Endodermal cell (in vitro differentiated cells): Measurements from ENCODE around the gene CLMP. TPM values are rescaled to one million over a fixed set of nuclear protein-coding genes. Genes with fewer than 3 reads are reported as not detected.
A peak's percentile ranks its signal among the peaks of the same experiment; 100 is the strongest.

Source experiments
- DNase-seq: peaks from one replicate; pipeline ENCODE4 v3.0.0-alpha.2; 2017
- H3K27ac ChIP-seq: 2 replicates; pipeline ENCODE4 v1.5.1; 2013; ENCODE audit warnings: mild to moderate bottlenecking, low read depth, low read length, moderate library complexity
- H3K27me3 ChIP-seq: 2 replicates; pipeline ENCODE4 v1.6.1; 2013; ENCODE audit warnings: mild to moderate bottlenecking, low read length, moderate library complexity; ENCODE audit not compliant: insufficient read depth, control insufficient read depth, poor library complexity, severe bottlenecking
- H3K36me3 ChIP-seq: 2 replicates; pipeline ENCODE4 v1.7.0; 2013; ENCODE audit warnings: mild to moderate bottlenecking, low read length, moderate library complexity; ENCODE audit not compliant: control insufficient read depth, insufficient read depth
- H3K4me1 ChIP-seq: one replicate; pipeline ENCODE4 v1.7.0; 2013; ENCODE audit warnings: low read length; ENCODE audit not compliant: control insufficient read depth, insufficient read depth
- H3K4me3 ChIP-seq: 2 replicates; pipeline ENCODE4 v1.5.1; 2013; ENCODE audit warnings: mild to moderate bottlenecking, low read length, moderate library complexity
- H3K9ac ChIP-seq: 2 replicates; pipeline ENCODE4 v1.6.1; 2013; ENCODE audit warnings: mild to moderate bottlenecking, low read length, moderate library complexity; ENCODE audit not compliant: poor library complexity, severe bottlenecking; ENCODE audit errors: extremely low read depth
- H3K9me3 ChIP-seq: 2 replicates; pipeline ENCODE4 v1.6.1; 2013; ENCODE audit warnings: mild to moderate bottlenecking, low read length, moderate library complexity; ENCODE audit not compliant: control insufficient read depth
- H3K27ac Mint-ChIP-seq: 2 replicates; pipeline ENCODE4 v1.8.0; 2020; ENCODE audit warnings: mixed read lengths
- H3K27me3 Mint-ChIP-seq: 2 replicates; pipeline ENCODE4 v1.8.0; 2021; ENCODE audit warnings: mild to moderate bottlenecking, mixed read lengths; ENCODE audit not compliant: insufficient read depth
- H3K36me3 Mint-ChIP-seq: 2 replicates; pipeline ENCODE4 v1.8.0; 2020; ENCODE audit warnings: low read depth, mixed read lengths
- H3K4me1 Mint-ChIP-seq: 2 replicates; pipeline ENCODE4 v1.8.0; 2020; ENCODE audit warnings: mixed read lengths
- H3K4me3 Mint-ChIP-seq: 2 replicates; pipeline ENCODE4 v1.8.0; 2020; ENCODE audit warnings: mild to moderate bottlenecking, moderate library complexity, mixed read lengths
- H3K9me3 Mint-ChIP-seq: 2 replicates; pipeline ENCODE4 v1.8.0; 2020; ENCODE audit warnings: mild to moderate bottlenecking, mixed read lengths
- WGBS, 2 experiments: methylation state at CpG; one replicate each; pipeline versions ENCODE4 v1.1.5 to v1.1.7; 2013; ENCODE audit warnings: missing lambda C conversion rate in 2 of 2, mixed read lengths in 1 of 2; ENCODE audit not compliant: insufficient coverage in 1 of 2, insufficient read length in 1 of 2; 5-methylcytosine and 5-hydroxymethylcytosine counted together
- total RNA-seq, 2 donors: library from RNA; stranded (reverse); fragmentation: NEBNext Ultra II Directional in 1 of 2; extraction: Animal tissue kit (Norgen Biotek cat#: 25700) in 1 of 2; gene quantifications; 2 replicates in 1 of 2; 3 replicates in 1 of 2; pipeline ENCODE4 v1.2.1, GENCODE V29; 2021
- TF ChIP-seq, protein P1 (sequence below): fragments of 200-600 bp; sonication (generic); conservative IDR thresholded peaks from 2 replicates; pipeline ENCODE4 v1.5.0; 2021; ENCODE audit warnings: antibody characterized with exemption, mild to moderate bottlenecking

CLMP gene
- total RNA-seq, 2 donors from 2014 or later, result 86.5 to 94.4 TPM

DNA sequence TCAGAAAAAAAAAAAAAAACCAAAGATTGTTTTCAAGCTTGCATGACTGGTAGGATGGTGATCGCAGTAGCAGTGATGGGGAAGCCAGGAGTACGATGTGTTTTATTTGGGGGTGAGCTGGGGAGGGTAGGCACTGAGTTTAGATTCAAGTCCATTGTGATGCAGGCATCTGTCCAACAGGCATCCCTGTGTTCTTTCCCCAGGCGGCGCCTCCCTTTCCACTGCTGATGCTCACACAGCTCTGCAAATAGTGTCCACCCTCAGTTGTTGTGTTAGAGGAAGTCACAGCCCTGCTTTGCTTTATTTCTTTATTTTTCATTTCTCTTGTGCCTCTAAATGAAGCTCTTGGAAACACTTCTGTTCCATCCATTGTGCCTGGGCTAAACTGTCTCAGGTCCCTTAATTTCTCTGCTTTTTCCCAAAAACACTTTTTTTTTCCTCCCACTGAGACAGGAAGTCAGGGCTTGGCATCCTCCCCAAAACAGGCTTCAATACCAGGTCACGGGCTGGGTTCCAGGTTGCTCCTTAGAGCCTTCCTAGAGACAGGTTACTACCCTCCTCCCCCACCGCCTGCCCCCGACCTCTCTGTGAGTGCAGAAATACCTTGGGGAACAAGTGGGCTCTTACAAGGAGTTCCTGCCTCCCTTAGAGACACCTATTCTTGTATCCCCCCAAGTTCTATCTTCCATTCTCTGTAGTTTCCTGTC is 94.5 kb downstream of the CLMP start:
- 85 to 96% methylated on average over 6 to 7 of the region's 7 CpGs for WGBS, 2 experiments
- H3K27ac ChIP-seq, result no peak overlapping the region
- TF ChIP-seq, protein P1, sequence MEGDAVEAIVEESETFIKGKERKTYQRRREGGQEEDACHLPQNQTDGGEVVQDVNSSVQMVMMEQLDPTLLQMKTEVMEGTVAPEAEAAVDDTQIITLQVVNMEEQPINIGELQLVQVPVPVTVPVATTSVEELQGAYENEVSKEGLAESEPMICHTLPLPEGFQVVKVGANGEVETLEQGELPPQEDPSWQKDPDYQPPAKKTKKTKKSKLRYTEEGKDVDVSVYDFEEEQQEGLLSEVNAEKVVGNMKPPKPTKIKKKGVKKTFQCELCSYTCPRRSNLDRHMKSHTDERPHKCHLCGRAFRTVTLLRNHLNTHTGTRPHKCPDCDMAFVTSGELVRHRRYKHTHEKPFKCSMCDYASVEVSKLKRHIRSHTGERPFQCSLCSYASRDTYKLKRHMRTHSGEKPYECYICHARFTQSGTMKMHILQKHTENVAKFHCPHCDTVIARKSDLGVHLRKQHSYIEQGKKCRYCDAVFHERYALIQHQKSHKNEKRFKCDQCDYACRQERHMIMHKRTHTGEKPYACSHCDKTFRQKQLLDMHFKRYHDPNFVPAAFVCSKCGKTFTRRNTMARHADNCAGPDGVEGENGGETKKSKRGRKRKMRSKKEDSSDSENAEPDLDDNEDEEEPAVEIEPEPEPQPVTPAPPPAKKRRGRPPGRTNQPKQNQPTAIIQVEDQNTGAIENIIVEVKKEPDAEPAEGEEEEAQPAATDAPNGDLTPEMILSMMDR, result no peak
- no peaks in the 10 kb centered on the region for H3K27me3 Mint-ChIP-seq
- H3K9me3 Mint-ChIP-seq, result no peaks in the 10 kb centered on the region
- no peak overlapping the region for H3K4me3 Mint-ChIP-seq
- peak; percentile 47 for DNase-seq
- H3K36me3 ChIP-seq, result peaks cover 26% of the 10 kb centered on the region
- no peak overlapping the region for H3K9ac ChIP-seq
- H3K27ac Mint-ChIP-seq, result peak overlapping the region; percentile 83
- H3K9me3 ChIP-seq, result no peaks in the 10 kb centered on the region
- peaks cover 37% of the 10 kb centered on the region for H3K36me3 Mint-ChIP-seq
- no peak overlapping the region for H3K4me3 ChIP-seq
- H3K27me3 ChIP-seq, result no peaks in the 10 kb centered on the region
- H3K4me1 ChIP-seq, result peaks cover 3% of the 10 kb centered on the region
- peaks cover 21% of the 10 kb centered on the region for H3K4me1 Mint-ChIP-seq

DNA sequence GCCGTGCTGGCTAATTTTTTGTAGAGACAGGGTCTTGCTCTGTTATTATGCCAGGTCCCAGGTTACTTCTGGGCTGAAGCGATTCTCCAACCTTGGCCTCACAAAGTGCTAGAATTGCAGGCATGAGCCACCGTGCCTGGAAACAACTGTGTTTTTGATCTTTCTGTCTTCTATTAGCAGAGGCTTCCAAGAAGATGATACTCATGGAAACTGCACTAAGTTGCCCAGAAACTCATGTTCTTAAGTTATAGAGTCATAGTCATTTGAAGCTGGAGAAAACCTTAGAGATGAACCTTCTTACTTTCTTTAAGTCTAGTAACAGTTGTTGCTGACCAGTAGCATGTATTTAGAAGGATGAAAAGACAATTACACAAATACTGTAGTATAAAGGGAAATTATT is 96.1 kb downstream of the CLMP start:
- Histone ChIP-seq H3K27ac (no peak overlapping the region), H3K9me3 (no peaks in the 10 kb centered on the region), H3K4me3 (no peak overlapping the region), H3K4me1 (peaks cover 3% of the 10 kb centered on the region), H3K27me3 (no peaks in the 10 kb centered on the region), H3K36me3 (peaks cover 41% of the 10 kb centered on the region), H3K9ac (no peak overlapping the region)
- H3K27ac Mint-ChIP-seq, result no peak overlapping the region
- TF ChIP-seq, protein P1, result no peak
- H3K4me3 Mint-ChIP-seq, result no peak overlapping the region
- H3K4me1 Mint-ChIP-seq, result peaks cover 18% of the 10 kb centered on the region
- H3K36me3 Mint-ChIP-seq, result peaks cover 47% of the 10 kb centered on the region
- H3K9me3 Mint-ChIP-seq, result no peaks in the 10 kb centered on the region
- no peak for DNase-seq
- 74 to 95% methylated on average over 2 to 3 of the region's 3 CpGs for WGBS, 2 experiments
- H3K27me3 Mint-ChIP-seq, result no peaks in the 10 kb centered on the region

DNA sequence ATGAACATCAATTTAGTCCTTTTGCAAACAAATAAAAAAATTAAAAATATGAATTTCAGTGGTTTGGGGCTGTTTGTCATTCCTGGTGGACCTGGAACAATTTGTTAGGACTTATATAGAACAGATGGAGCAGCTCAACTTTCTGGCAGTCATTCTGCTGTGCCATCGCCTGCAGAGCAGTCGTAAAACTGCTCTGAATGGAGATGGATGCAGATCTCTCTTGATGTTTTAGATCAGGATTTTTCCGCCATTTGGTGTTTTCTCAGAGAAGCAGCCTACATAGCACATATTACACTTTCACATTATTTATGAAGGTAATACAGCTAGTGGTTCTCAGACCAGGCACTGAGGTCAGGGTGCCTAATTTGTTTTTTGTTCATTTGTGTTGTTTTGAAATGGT is 101.3 kb downstream of the CLMP start:
- WGBS, 2 experiments, result 92 to 100% methylated on average over 1 to 3 of the region's 3 CpGs
- H3K9ac ChIP-seq, result no peak overlapping the region
- TF ChIP-seq, protein P1, result no peak
- no peaks in the 10 kb centered on the region for H3K9me3 ChIP-seq
- Mint-ChIP-seq H3K4me1 (no peaks in the 10 kb centered on the region), H3K9me3 (no peaks in the 10 kb centered on the region), H3K4me3 (no peak overlapping the region), H3K36me3 (peaks cover 68% of the 10 kb centered on the region), H3K27me3 (no peaks in the 10 kb centered on the region), H3K27ac (no peak overlapping the region)
- H3K4me1 ChIP-seq, result no peaks in the 10 kb centered on the region
- H3K4me3 ChIP-seq, result no peak overlapping the region
- DNase-seq, result no peak
- H3K27ac ChIP-seq, result no peak overlapping the region
- no peaks in the 10 kb centered on the region for H3K27me3 ChIP-seq
- peaks cover 74% of the 10 kb centered on the region for H3K36me3 ChIP-seq
